Psoas muscle (tissue), 8 donors: Measurements from ENCODE around the gene ANKRD11. TPM values are rescaled to one million over a fixed set of nuclear protein-coding genes. Genes with fewer than 3 reads are reported as not detected.
A peak's percentile ranks its signal among the peaks of the same experiment; 100 is the strongest.
"Not testable (repeated sequence)": the region's sequence is repeated elsewhere in the genome, so short reads cannot be mapped to it uniquely, and the experiment has no call there.

ENCODE experiments used
- ATAC-seq, 4 donors: fragments of 200-7000 bp; cut with Tn5 transposase; one replicate each; pipeline ENCODE4 v1.9.1; 2020; ENCODE audit warnings: moderate library complexity in 3 of 4, mild to moderate bottlenecking in 2 of 4
- DNase-seq, 2 donors: peaks; one replicate each; pipeline ENCODE4 v3.0.0-alpha.2; 2020
- H3K27ac ChIP-seq: fragments of 200-600 bp; one replicate; pipeline ENCODE4 v1.8.0; 2022
- H3K27me3 ChIP-seq, 3 donors: fragments of 200-600 bp in 1 of 3; one replicate each; pipeline versions ENCODE4 v1.6.1 to v1.8.0; 2013 to 2022; ENCODE audit warnings: low read length in 2 of 3, mild to moderate bottlenecking in 2 of 3, moderate library complexity in 1 of 3; ENCODE audit not compliant: insufficient read depth in 3 of 3
- H3K36me3 ChIP-seq, 2 donors: fragments of 200-600 bp in 1 of 2; one replicate each; pipeline versions ENCODE4 v1.6.1 to v1.8.0; 2013 to 2022; ENCODE audit warnings: low read depth in 1 of 2, mild to moderate bottlenecking in 1 of 2, moderate library complexity in 1 of 2; ENCODE audit not compliant: insufficient read depth in 1 of 2
- H3K4me1 ChIP-seq: fragments of 200-600 bp; one replicate; pipeline ENCODE4 v1.8.0; 2022
- H3K4me3 ChIP-seq: fragments of 200-600 bp; one replicate; pipeline ENCODE4 v1.8.0; 2022; ENCODE audit warnings: mild to moderate bottlenecking
- H3K9me3 ChIP-seq: fragments of 200-600 bp; one replicate; pipeline ENCODE4 v1.8.0; 2022
- WGBS, 3 donors: extraction: QIAGEN DNeasy Blood & Tissue Kit; methylation state at CpG; one replicate each; pipeline versions ENCODE4 v1.1.6 to v1.1.7; 2013; 5-methylcytosine and 5-hydroxymethylcytosine counted together
- intact Hi-C, 2 donors: fragments of 100-400 bp; cut with DNase I; formaldehyde crosslinking; loops; one replicate each; pipeline versions ENCODE4 v1.11.0 to v1.14.2; 2022
- polyA plus RNA-seq, 3 donors: library from polyadenylated mRNA; stranded (reverse); fragments of 200-250 nt; gene quantifications; one replicate each; pipeline ENCODE4 v1.2.3, GENCODE V29; 2013
- total RNA-seq, 4 donors: library from RNA; stranded (reverse); fragmentation: NEBNext Ultra II Directional in 2 of 4; extraction: Animal tissue kit (Norgen Biotek cat#: 25700) in 2 of 4; gene quantifications; one replicate each; pipeline versions ENCODE4 v1.2.1 to v1.2.4, GENCODE V29; 2021 to 2023
- TF ChIP-seq, protein P1 (sequence below): fragments of 200-600 bp; IDR thresholded peaks from one replicate; pipeline ENCODE4 v1.8.0; 2022; ENCODE audit warnings: antibody characterized with exemption
- donor health status: healthy with polysubstance abuse.
- donor health status: DM: no; HTN: no; CAD: no; lungs with moderate emphysema.
- donor health status: Bipolar disorder and iron deficiency.
- donor health status: healthy.
- donor health status: DM: yes; HTN: yes; CAD: no.
- donor health status: DM: no; HTN: no; CAD: no.
- donor health status: DM: no; HTN: no; CAD: no.
- donor health status: DM: yes; HTN: yes; CAD: no.

ANKRD11 gene
- total and polyA plus RNA-seq, 7 donors = 22.3 to 72.8 (median 57.2) TPM

DNA sequence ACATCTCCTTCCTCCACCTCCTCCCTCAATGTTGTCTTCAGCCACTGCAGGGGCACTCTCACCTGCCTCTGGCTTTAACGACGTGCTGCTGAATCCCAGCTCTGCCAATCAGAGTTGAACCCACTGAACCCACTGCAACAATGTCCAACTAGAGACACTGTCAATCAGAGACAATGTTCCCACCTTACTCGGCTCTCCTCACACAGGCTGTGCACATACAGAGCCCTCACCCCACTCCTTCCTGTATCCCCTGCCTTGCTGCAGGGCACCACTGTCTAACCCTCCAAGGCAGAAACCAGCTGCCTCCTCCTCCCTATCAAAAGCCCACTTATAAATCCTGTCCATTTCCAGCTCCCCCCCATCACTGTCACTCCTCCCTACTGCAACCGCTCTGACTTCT lies 58.7 kb downstream of the ANKRD11 start:
- Histone ChIP-seq H3K27me3 (no peaks in the 10 kb centered on the region), H3K9me3 (no peaks in the 10 kb centered on the region), H3K4me1 (peaks cover 50% of the 10 kb centered on the region), H3K27ac (no peak overlapping the region), H3K4me3 (no peak overlapping the region), H3K36me3 (no peaks in the 10 kb centered on the region)
- intact Hi-C loops = no loop called here
- peak in 1 of 4 donors; percentile 15 for ATAC-seq
- TF ChIP-seq, protein P1, sequence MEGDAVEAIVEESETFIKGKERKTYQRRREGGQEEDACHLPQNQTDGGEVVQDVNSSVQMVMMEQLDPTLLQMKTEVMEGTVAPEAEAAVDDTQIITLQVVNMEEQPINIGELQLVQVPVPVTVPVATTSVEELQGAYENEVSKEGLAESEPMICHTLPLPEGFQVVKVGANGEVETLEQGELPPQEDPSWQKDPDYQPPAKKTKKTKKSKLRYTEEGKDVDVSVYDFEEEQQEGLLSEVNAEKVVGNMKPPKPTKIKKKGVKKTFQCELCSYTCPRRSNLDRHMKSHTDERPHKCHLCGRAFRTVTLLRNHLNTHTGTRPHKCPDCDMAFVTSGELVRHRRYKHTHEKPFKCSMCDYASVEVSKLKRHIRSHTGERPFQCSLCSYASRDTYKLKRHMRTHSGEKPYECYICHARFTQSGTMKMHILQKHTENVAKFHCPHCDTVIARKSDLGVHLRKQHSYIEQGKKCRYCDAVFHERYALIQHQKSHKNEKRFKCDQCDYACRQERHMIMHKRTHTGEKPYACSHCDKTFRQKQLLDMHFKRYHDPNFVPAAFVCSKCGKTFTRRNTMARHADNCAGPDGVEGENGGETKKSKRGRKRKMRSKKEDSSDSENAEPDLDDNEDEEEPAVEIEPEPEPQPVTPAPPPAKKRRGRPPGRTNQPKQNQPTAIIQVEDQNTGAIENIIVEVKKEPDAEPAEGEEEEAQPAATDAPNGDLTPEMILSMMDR = no peak
- 53 to 70% (median 57%) methylated on average over 4 of the region's 4 CpGs for WGBS, 3 donors
- no peak for DNase-seq

DNA sequence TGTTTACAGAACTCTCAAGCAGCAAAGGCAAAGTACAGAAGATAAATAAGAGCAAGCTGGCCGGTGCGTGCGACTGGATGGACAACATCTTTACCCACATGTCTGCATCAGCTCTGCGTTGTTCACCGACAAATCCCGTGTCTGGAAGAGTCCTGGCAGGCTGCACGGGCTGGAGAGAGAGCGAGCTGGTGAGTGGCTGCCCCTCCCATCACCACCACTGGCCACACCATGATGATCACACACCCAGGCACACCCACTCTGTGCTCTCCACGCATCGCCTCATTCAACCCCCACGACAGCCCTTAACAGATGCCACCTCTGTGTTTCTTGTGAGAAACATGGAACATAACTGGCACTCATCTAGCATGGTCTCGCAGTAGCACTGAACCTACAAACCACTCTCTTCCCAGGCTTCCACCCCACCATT lies 59.2 kb downstream of the ANKRD11 start:
- no peak overlapping the region for H3K4me3 ChIP-seq
- peaks cover 51% of the 10 kb centered on the region for H3K4me1 ChIP-seq
- H3K9me3 ChIP-seq = no peaks in the 10 kb centered on the region
- ATAC-seq (peak; percentile 54 to 73 (median 64)), DNase-seq (peak in 1 of 2 donors; percentile 42)
- H3K36me3 ChIP-seq = no peaks in the 10 kb centered on the region
- 37 to 54% (median 48%) methylated on average over 12 of the region's 12 CpGs for WGBS, 3 donors
- H3K27me3 ChIP-seq = no peaks in the 10 kb centered on the region
- H3K27ac ChIP-seq = no peak overlapping the region
- intact Hi-C loops = no loop called here
- TF ChIP-seq, protein P1 = no peak

DNA sequence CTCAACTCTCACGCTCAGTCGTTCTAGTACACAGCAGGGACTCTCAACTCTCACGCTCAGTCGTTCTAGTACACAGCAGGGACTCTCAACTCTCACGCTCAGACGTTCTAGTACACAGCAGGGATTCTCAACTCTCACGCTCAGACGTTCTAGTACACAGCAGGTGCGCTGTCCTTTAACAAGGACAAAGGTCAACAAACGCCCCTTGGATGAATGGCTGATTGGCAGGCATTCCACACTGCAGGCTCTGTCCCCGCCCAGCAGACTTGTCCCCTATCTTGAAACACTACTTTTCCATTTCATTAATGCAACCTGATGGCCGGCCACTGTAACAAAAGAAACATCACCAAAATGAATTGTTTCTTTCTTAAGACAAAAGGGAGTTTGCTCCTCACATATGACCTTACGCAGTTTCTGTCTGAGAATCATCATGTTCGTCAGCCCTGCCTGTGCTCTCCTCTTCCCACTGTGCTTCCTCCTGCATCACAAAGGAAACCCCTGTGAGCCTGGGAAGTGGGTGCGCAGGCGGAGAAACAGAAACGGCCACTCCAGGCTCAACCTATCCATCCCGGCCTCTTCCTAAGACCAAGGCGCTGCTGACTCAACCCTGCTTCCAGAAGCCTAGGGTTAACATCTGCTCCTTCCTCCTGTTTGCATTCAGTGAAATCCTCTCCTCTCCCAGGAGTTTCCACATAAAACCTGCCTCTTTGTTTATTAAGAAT lies 59.8 kb downstream of the ANKRD11 start:
- intact Hi-C loops = no loop called here
- TF ChIP-seq, protein P1 = no peak
- peak in 1 of 4 donors; percentile 3 for ATAC-seq
- H3K4me1 ChIP-seq = peaks cover 55% of the 10 kb centered on the region
- no peaks in the 10 kb centered on the region for H3K36me3 ChIP-seq
- WGBS, 3 donors = 72 to 77% (median 76%) methylated on average over 16 to 19 of the region's 19 CpGs
- no peak for DNase-seq
- H3K4me3 ChIP-seq = no peak overlapping the region
- no peak overlapping the region for H3K27ac ChIP-seq
- H3K27me3 ChIP-seq = no peaks in the 10 kb centered on the region
- no peaks in the 10 kb centered on the region for H3K9me3 ChIP-seq

DNA sequence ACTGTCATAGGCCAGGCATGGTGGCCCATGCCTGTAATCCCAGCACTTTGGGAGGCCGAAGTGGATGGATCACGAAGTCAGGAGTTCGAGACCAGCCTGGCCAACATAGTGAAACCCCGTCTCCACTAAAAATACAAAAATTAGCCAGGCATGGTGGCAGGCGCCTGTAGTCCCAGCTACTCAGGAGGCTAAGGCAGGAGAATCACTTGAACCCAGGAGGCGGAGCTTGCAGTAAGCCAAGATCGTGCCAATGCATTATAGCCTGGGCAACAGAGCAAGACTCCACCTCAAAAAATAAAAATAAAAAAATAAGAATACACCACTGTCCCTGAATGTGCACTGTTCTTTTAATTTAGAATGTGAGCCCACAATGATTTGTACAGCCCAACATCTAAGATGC lies 61.8 kb downstream of the ANKRD11 start:
- H3K36me3 ChIP-seq, ATAC-seq, intact Hi-C loops, H3K9me3 ChIP-seq, DNase-seq, H3K27ac ChIP-seq, H3K4me3 ChIP-seq, H3K27me3 ChIP-seq: not testable (repeated sequence)
- WGBS, 3 donors = 92 to 96% (median 94%) methylated on average over 7 of the region's 7 CpGs
- peaks cover 48% of the 10 kb centered on the region for H3K4me1 ChIP-seq

DNA sequence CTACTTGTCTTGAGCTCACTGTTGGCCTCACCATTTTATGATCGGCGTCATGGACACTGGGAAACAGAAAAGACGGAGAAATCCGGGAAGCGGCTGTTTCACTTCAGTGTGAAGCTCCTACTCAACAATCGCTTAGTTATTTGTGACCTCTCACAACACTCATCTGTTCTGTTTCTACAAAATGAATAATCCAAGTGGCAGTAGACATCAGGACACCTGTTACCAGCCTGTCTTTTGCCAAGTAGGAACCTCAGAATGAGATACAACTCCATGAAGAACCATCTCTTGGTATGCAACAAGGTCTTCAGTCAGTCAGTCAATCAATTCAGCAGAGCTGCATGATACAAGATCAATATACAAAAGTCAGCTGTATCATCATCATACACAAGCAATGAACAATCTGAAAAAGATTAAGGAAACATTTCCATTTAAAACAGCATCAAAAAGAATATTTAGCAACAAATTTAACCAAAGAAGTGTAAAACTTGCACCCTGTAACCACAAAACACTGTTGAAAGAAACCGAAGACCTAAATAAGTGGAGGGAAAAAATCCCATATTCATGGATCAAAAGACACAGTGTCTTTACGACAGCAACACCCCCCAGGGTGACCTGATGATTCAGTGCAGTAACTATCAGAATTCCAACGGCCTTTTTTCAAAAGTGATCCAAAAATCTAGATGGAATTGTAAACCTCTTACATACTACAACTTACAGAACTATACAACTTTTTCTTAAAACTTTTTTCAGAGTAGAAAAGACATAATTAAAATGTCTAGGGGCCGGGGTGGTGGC lies 63.4 kb downstream of the ANKRD11 start:
- intact Hi-C loops = no loop called here
- Histone ChIP-seq H3K36me3 (no peaks in the 10 kb centered on the region), H3K27me3 (no peaks in the 10 kb centered on the region), H3K4me1 (peaks cover 55% of the 10 kb centered on the region), H3K4me3 (no peak overlapping the region), H3K9me3 (no peaks in the 10 kb centered on the region), H3K27ac (peak overlapping the region; percentile 46)
- DNase-seq = no peak
- 57 to 75% (median 61%) methylated on average over 10 of the region's 10 CpGs for WGBS, 3 donors
- ATAC-seq = peak in 1 of 4 donors; percentile 26
- TF ChIP-seq, protein P1 = no peak
